Nephron (organoid): ENCODE results near the gene ZBTB21.

ENCODE experiments used
- H3K27ac Mint-ChIP-seq, 3 experiments: 2 replicates each; pipeline ENCODE4 v1.8.0; 2020; ENCODE audit warnings: mixed read lengths in 3 of 3, mild to moderate bottlenecking in 2 of 3, moderate library complexity in 1 of 3
- H3K27me3 Mint-ChIP-seq: 2 replicates; pipeline ENCODE4 v1.8.0; 2021; ENCODE audit warnings: low read depth, mild to moderate bottlenecking, moderate library complexity, mixed read lengths
- H3K36me3 Mint-ChIP-seq: 2 replicates; pipeline ENCODE4 v1.8.0; 2020; ENCODE audit warnings: low read depth, mixed read lengths
- H3K4me1 Mint-ChIP-seq: 2 replicates; pipeline ENCODE4 v1.8.0; 2020; ENCODE audit warnings: mixed read lengths
- H3K4me3 Mint-ChIP-seq, 3 experiments: 2 replicates each; pipeline ENCODE4 v1.8.0; 2020; ENCODE audit warnings: mild to moderate bottlenecking in 3 of 3, mixed read lengths in 3 of 3, moderate library complexity in 2 of 3
- H3K9me3 Mint-ChIP-seq: 2 replicates; pipeline ENCODE4 v1.8.0; 2020; ENCODE audit warnings: mixed read lengths
- CTCF ChIP-seq, 3 experiments: fragments of 200-600 bp; sonication (generic); IDR thresholded peaks; one replicate each; pipeline ENCODE4 v1.5.0; 2021; ENCODE audit warnings: antibody characterized with exemption in 3 of 3; ENCODE audit not compliant: unreplicated experiment in 3 of 3

ZBTB21 gene

GRCh38 chr21:42032266-42032665 lies 22.1 kb upstream of the ZBTB21 start:
- Mint-ChIP-seq H3K9me3 (no peaks in the 10 kb centered on the region), H3K4me1 (peaks cover 6% of the 10 kb centered on the region), H3K27me3 (peaks cover 23% of the 10 kb centered on the region), H3K36me3 (no peaks in the 10 kb centered on the region), H3K4me3 (no peak overlapping the region), H3K27ac (no peak overlapping the region)
- no peak for TF ChIP-seq CTCF (IDR thresholded peaks at IDR 0.05; ENCODE audit: unreplicated experiment in 3 of 3)

- no peak overlapping the region for H3K4me3 Mint-ChIP-seq
- no peak for TF ChIP-seq CTCF (IDR thresholded peaks at IDR 0.05; ENCODE audit: unreplicated experiment in 3 of 3)
Observed at GRCh38 chr21:42031816-42032215, 21.7 kb upstream of the ZBTB21 start.

GRCh38 chr21:42031241-42031640 lies 21.1 kb upstream of the ZBTB21 start:
- no peak for TF ChIP-seq CTCF (IDR thresholded peaks at IDR 0.05; ENCODE audit: unreplicated experiment in 3 of 3)
- peaks cover 24% of the 10 kb centered on the region for H3K27me3 Mint-ChIP-seq
- H3K4me1 Mint-ChIP-seq: peaks cover 9% of the 10 kb centered on the region
- H3K4me3 Mint-ChIP-seq: no peak overlapping the region
- H3K36me3 Mint-ChIP-seq: no peaks in the 10 kb centered on the region
- H3K9me3 Mint-ChIP-seq: no peaks in the 10 kb centered on the region
- no peak overlapping the region for H3K27ac Mint-ChIP-seq

More at GRCh38 chr21:42031816-42032215, 21.7 kb upstream of the ZBTB21 start:
- H3K4me1 Mint-ChIP-seq: peaks cover 6% of the 10 kb centered on the region
- no peaks in the 10 kb centered on the region for H3K36me3 Mint-ChIP-seq
- H3K27ac Mint-ChIP-seq: no peak overlapping the region
- H3K27me3 Mint-ChIP-seq: peaks cover 24% of the 10 kb centered on the region
- H3K9me3 Mint-ChIP-seq: no peaks in the 10 kb centered on the region

GRCh38 chr21:42030311-42030710 lies 20.2 kb upstream of the ZBTB21 start:
- TF ChIP-seq CTCF (IDR thresholded peaks at IDR 0.05; ENCODE audit: unreplicated experiment in 3 of 3): no peak
- no peaks in the 10 kb centered on the region for H3K9me3 Mint-ChIP-seq
- no peaks in the 10 kb centered on the region for H3K36me3 Mint-ChIP-seq
- peaks cover 25% of the 10 kb centered on the region for H3K27me3 Mint-ChIP-seq
- no peak overlapping the region for H3K27ac Mint-ChIP-seq
- H3K4me3 Mint-ChIP-seq: no peak overlapping the region
- peaks cover 13% of the 10 kb centered on the region for H3K4me1 Mint-ChIP-seq

GRCh38 chr21:42028766-42029425 lies 18.7 kb upstream of the ZBTB21 start:
- TF ChIP-seq CTCF (IDR thresholded peaks at IDR 0.05; ENCODE audit: unreplicated experiment in 3 of 3): no peak
- no peaks in the 10 kb centered on the region for H3K36me3 Mint-ChIP-seq
- no peaks in the 10 kb centered on the region for H3K9me3 Mint-ChIP-seq
- H3K27me3 Mint-ChIP-seq: peaks cover 26% of the 10 kb centered on the region
- H3K4me1 Mint-ChIP-seq: peaks cover 17% of the 10 kb centered on the region
- H3K27ac Mint-ChIP-seq: no peak overlapping the region
- H3K4me3 Mint-ChIP-seq: no peak overlapping the region
